ENCODE results near the gene FBXO38.

DNA sequence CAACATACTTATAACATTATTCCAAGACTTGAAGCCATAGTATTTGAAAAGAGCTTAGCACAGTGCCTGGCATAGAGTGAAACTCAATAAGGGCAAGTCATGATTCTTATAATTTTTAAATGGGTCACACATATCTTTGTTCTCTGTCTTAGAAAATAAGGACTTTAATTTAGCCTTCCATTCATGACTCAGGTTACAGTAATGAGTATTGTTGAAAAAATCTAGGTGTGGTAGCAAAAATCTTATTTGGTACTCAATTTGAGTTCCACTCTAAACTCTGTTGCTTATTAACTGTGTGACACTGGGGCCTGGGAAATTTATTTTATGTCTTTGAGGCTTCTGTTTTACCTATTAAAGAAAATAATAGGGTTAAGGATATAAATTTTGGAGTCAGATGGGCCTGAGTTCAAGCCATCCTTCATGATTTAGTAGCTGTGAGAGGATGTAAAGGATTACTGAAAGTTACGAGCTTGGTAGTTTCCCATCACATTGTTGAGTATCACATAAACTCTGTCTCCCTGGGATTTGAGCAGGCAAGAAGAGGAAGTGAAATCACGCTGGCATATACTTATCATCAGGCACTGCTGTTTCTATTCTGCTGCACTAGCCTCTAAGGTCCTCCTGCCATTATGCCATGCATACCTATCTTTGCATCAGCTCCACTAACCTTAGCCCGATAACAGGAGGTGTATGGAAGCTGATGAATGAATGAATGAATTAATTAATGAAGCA lies 46.9 kb upstream of the FBXO38 start:
- no peak for TF ChIP-seq ZNF138 (CRISPR knock-in tag; conservative IDR thresholded peaks at IDR 0.05)
- no peak for TF ChIP-seq CTCF (IDR thresholded peaks at IDR 0.05)
- no peak for TF ChIP-seq PRDM15 (CRISPR knock-in tag; IDR thresholded peaks at IDR 0.05)
- TF ChIP-seq ESRRA (CRISPR knock-in tag; IDR thresholded peaks at IDR 0.05; ENCODE audit: borderline replicate concordance), result no peak
- no peak for TF ChIP-seq TEAD4 (CRISPR knock-in tag; IDR thresholded peaks at IDR 0.05)
- TF ChIP-seq NR1H2 (CRISPR knock-in tag; IDR thresholded peaks at IDR 0.05), result no peak
- TF ChIP-seq, protein P1, sequence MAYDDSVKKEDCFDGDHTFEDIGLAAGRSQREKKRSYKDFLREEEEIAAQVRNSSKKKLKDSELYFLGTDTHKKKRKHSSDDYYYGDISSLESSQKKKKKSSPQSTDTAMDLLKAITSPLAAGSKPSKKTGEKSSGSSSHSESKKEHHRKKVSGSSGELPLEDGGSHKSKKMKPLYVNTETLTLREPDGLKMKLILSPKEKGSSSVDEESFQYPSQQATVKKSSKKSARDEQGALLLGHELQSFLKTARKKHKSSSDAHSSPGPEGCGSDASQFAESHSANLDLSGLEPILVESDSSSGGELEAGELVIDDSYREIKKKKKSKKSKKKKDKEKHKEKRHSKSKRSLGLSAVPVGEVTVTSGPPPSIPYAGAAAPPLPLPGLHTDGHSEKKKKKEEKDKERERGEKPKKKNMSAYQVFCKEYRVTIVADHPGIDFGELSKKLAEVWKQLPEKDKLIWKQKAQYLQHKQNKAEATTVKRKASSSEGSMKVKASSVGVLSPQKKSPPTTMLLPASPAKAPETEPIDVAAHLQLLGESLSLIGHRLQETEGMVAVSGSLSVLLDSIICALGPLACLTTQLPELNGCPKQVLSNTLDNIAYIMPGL (CRISPR knock-in tag; IDR thresholded peaks at IDR 0.05), result no peak
- TF ChIP-seq SP1 (CRISPR knock-in tag; conservative IDR thresholded peaks at IDR 0.05), result no peak
- TF ChIP-seq CBFB (CRISPR knock-in tag; IDR thresholded peaks at IDR 0.05; ENCODE audit: low read depth), result no peak
- TF ChIP-seq, protein P2, sequence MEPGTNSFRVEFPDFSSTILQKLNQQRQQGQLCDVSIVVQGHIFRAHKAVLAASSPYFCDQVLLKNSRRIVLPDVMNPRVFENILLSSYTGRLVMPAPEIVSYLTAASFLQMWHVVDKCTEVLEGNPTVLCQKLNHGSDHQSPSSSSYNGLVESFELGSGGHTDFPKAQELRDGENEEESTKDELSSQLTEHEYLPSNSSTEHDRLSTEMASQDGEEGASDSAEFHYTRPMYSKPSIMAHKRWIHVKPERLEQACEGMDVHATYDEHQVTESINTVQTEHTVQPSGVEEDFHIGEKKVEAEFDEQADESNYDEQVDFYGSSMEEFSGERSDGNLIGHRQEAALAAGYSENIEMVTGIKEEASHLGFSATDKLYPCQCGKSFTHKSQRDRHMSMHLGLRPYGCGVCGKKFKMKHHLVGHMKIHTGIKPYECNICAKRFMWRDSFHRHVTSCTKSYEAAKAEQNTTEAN (CRISPR knock-in tag; IDR thresholded peaks at IDR 0.05), result no peak
- TF ChIP-seq ETV6 (CRISPR knock-in tag; IDR thresholded peaks at IDR 0.05), result no peak
- TF ChIP-seq FOXP1 (CRISPR knock-in tag; IDR thresholded peaks at IDR 0.05; ENCODE audit: borderline replicate concordance), result no peak
- TF ChIP-seq, protein P3, sequence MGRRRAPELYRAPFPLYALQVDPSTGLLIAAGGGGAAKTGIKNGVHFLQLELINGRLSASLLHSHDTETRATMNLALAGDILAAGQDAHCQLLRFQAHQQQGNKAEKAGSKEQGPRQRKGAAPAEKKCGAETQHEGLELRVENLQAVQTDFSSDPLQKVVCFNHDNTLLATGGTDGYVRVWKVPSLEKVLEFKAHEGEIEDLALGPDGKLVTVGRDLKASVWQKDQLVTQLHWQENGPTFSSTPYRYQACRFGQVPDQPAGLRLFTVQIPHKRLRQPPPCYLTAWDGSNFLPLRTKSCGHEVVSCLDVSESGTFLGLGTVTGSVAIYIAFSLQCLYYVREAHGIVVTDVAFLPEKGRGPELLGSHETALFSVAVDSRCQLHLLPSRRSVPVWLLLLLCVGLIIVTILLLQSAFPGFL (CRISPR knock-in tag; IDR thresholded peaks at IDR 0.05; ENCODE audit: borderline replicate concordance), result no peak
